Activated CD4-positive, alpha-beta T cell treated with anti-CD3 and anti-CD28 coated beads, Interleukin-2, amount 50 U/mL, for 48 hours (primary cell): ENCODE results near the gene HSFX4.
"Not testable (repeated sequence)": the region's sequence is repeated elsewhere in the genome, so short reads cannot be mapped to it uniquely, and the experiment has no call there.

Source experiments
- DNase-seq, 2 experiments: peaks; one replicate each; pipeline ENCODE4 v3.0.0-alpha.2; 2020

Gene HSFX4

GRCh38 chrX:149929400-149929799, at the start of gene HSFX4:
Gene HSFX4, plus strand, starts transcription at chrX:149929573. Its CDS starts 72 bp downstream, at chrX:149929645.
- not testable (repeated sequence) for DNase-seq

GRCh38 chrX:149881081-149881711, 48.2 kb upstream of the HSFX4 start, which contains the start of gene MAGEA8:
Gene MAGEA8, plus strand, starts transcription at chrX:149881183. Its CDS starts 3,090 bp downstream, at chrX:149884273.
- peak; percentile 5 to 19 for DNase-seq

- DNase-seq = not testable (repeated sequence)
Observed at GRCh38 chrX:149890828-149891227, 38.5 kb upstream of the HSFX4 start.

GRCh38 chrX:149898554-149898953, 30.8 kb upstream of the HSFX4 start:
- no peak for DNase-seq

- DNase-seq = no peak
Observed at GRCh38 chrX:149903889-149904748, 25.3 kb upstream of the HSFX4 start.

GRCh38 chrX:149908308-149908707, 21.1 kb upstream of the HSFX4 start:
- DNase-seq = no peak

- DNase-seq = no peak
Observed at GRCh38 chrX:149908727-149909126, 20.6 kb upstream of the HSFX4 start.

GRCh38 chrX:149909324-149910177, 19.8 kb upstream of the HSFX4 start:
- DNase-seq = no peak

- no peak for DNase-seq
Observed at GRCh38 chrX:149910178-149910695, 19.1 kb upstream of the HSFX4 start.

- DNase-seq = no peak
Observed at GRCh38 chrX:149916745-149917392, 12.5 kb upstream of the HSFX4 start.

GRCh38 chrX:149923836-149924235, 5.5 kb upstream of the HSFX4 start:
- not testable (repeated sequence) for DNase-seq

GRCh38 chrX:149924434-149924833, 4.9 kb upstream of the HSFX4 start:
- not testable (repeated sequence) for DNase-seq

GRCh38 chrX:149927245-149927963, 2.0 kb upstream of the HSFX4 start:
- DNase-seq = not testable (repeated sequence)

- DNase-seq = not testable (repeated sequence)
Observed at GRCh38 chrX:149927964-149928258, 1.5 kb upstream of the HSFX4 start.

- not testable (repeated sequence) for DNase-seq
Observed at GRCh38 chrX:149928635-149929034, 738 bp upstream of the HSFX4 start.

GRCh38 chrX:149931355-149931754, 2.0 kb downstream of the HSFX4 start:
- DNase-seq = not testable (repeated sequence)

GRCh38 chrX:149932150-149932549, 2.8 kb downstream of the HSFX4 start:
- DNase-seq = not testable (repeated sequence)

GRCh38 chrX:149932970-149933369, 3.6 kb downstream of the HSFX4 start:
- not testable (repeated sequence) for DNase-seq

GRCh38 chrX:149933547-149933946, 4.2 kb downstream of the HSFX4 start:
- DNase-seq = not testable (repeated sequence)

- not testable (repeated sequence) for DNase-seq
Observed at GRCh38 chrX:149937328-149937727, 8.0 kb downstream of the HSFX4 start.

GRCh38 chrX:149937871-149938426, 8.6 kb downstream of the HSFX4 start:
- DNase-seq = peak in 1 of 2 experiments; percentile 3
